Activated T-cell treated with anti-CD3 and anti-CD28 coated beads for 48 hours (primary cell): Measurements from ENCODE around the gene SWI5.
"Not testable (repeated sequence)": the region's sequence is repeated elsewhere in the genome, so short reads cannot be mapped to it uniquely, and the experiment has no call there.

Experiments used
- DNase-seq: peaks from one replicate; pipeline ENCODE4 v3.0.0-alpha.2; 2020; ENCODE audit warnings: low read depth

The SWI5 gene

GRCh38 chr9:128276008-128276573, at the start of gene SWI5:
Gene SWI5, plus strand, starts transcription at chr9:128276276.
- peak; percentile 99 for DNase-seq

- no peak for DNase-seq
These were observed 49.7 kb upstream of the SWI5 start for GRCh38 chr9:128226412-128226801.

GRCh38 chr9:128230897-128231296, 45.2 kb upstream of the SWI5 start:
- not testable (repeated sequence) for DNase-seq

GRCh38 chr9:128231638-128232527, 44.2 kb upstream of the SWI5 start:
- DNase-seq = no peak

- no peak for DNase-seq
These were observed 43.3 kb upstream of the SWI5 start for GRCh38 chr9:128232528-128233428.

GRCh38 chr9:128233817-128234406, 42.2 kb upstream of the SWI5 start:
- no peak for DNase-seq

- DNase-seq = no peak
These were observed 34.0 kb upstream of the SWI5 start for GRCh38 chr9:128242124-128242523.

- DNase-seq = no peak
These were observed 33.3 kb upstream of the SWI5 start for GRCh38 chr9:128242828-128243214.

GRCh38 chr9:128243215-128244018, 32.7 kb upstream of the SWI5 start:
- DNase-seq = no peak

- DNase-seq = no peak
These were observed 31.8 kb upstream of the SWI5 start for GRCh38 chr9:128244091-128244836.

GRCh38 chr9:128244837-128245231, 31.2 kb upstream of the SWI5 start:
- no peak for DNase-seq

GRCh38 chr9:128245421-128246151, 30.5 kb upstream of the SWI5 start:
- DNase-seq = no peak

GRCh38 chr9:128246471-128246870, 29.6 kb upstream of the SWI5 start:
- DNase-seq = no peak

GRCh38 chr9:128247226-128247803, 28.8 kb upstream of the SWI5 start:
- DNase-seq = no peak

GRCh38 chr9:128249558-128249907, 26.5 kb upstream of the SWI5 start:
- no peak for DNase-seq

- peak; percentile 98 for DNase-seq
These were observed 25.9 kb upstream of the SWI5 start for GRCh38 chr9:128249908-128250838.

- no peak for DNase-seq
These were observed 25.0 kb upstream of the SWI5 start for GRCh38 chr9:128250839-128251731.

GRCh38 chr9:128251732-128252100, 24.4 kb upstream of the SWI5 start:
- DNase-seq = no peak
